Neuron (in vitro differentiated cells): ENCODE data around the gene GAL3ST2.
"Not testable (repeated sequence)": the region's sequence is repeated elsewhere in the genome, so short reads cannot be mapped to it uniquely, and the experiment has no call there.

Experiments used
- H2AFZ ChIP-seq: one replicate; pipeline ENCODE4 v1.6.1; 2013; ENCODE audit warnings: low read depth, mild to moderate bottlenecking, inconsistent platforms, low read length, moderate library complexity
- H3K27me3 ChIP-seq: one replicate; pipeline ENCODE4 v1.6.1; 2013; ENCODE audit warnings: low read length; ENCODE audit not compliant: insufficient read depth
- H3K36me3 ChIP-seq: one replicate; pipeline ENCODE4 v1.6.1; 2013; ENCODE audit warnings: low read length; ENCODE audit not compliant: insufficient read depth
- H3K4me1 ChIP-seq: one replicate; pipeline ENCODE4 v1.6.1; 2013; ENCODE audit warnings: low read length; ENCODE audit not compliant: insufficient read depth
- H3K4me3 ChIP-seq: 2 replicates; pipeline ENCODE4 v1.5.1; 2013; ENCODE audit warnings: mild to moderate bottlenecking, low read length, moderate library complexity
- H3K9me3 ChIP-seq: one replicate; pipeline ENCODE4 v1.6.1; 2013; ENCODE audit warnings: low read length

The GAL3ST2 gene

GRCh38 chr2:241739651-241740050 is 37.0 kb upstream of the GAL3ST2 start:
- Histone ChIP-seq H3K36me3 (peaks cover 15% of the 10 kb centered on the region), H2AFZ (no peak overlapping the region), H3K4me1 (no peaks in the 10 kb centered on the region), H3K27me3 (no peaks in the 10 kb centered on the region), H3K9me3 (peaks cover 3% of the 10 kb centered on the region), H3K4me3 (no peak overlapping the region)

DNA sequence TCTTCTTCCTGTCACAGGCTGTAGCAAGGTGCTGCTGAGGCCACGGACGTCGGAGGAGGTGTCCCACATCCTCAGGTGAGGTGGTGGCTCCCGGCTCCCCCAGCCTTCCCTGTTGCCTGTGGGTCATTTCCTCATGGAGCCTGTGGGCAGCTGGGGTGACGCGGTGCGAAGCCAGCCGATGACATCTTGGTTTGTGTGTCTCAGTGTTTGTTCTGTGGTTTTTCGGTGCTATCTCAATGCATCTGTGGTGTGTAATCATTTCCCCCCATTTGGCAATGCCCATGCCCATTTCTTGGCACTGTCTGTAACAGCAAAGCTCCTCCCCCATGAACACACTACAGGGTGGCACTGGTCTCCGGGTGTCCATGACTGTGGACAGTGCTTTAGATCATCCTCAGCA is 35.6 kb upstream of the GAL3ST2 start:
- Histone ChIP-seq H3K27me3 (no peaks in the 10 kb centered on the region), H3K36me3 (peaks cover 22% of the 10 kb centered on the region), H3K4me1 (no peaks in the 10 kb centered on the region), H3K4me3 (no peak overlapping the region), H2AFZ (no peak overlapping the region), H3K9me3 (peaks cover 13% of the 10 kb centered on the region)

DNA sequence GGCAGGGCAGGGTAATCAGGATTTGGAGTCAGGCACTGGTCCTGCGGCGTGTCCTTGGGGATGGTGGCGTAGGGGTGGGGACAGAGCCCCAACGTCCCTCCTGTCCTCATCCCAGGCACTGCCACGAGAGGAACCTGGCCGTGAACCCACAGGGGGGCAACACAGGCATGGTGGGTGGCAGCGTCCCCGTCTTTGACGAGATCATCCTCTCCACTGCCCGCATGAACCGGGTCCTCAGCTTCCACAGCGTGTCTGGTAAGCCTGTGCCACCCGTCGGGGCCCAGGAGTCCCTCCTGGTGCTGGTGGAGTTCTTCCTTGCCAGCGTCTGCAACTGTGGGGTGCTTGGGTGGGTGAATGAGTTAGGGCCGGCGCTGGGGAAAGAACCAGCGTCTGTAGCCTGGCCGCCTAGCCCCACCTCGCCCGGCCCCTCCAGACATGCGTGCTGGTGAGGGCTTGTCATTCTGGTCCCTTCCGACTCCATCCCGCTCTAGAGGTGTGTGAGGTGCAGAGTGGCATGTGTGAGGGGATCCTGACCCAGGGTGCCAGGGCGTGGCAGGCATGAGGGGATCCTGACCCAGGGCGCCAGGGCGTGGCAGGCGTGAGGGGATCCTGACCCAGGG is 34.2 kb upstream of the GAL3ST2 start:
- Histone ChIP-seq H3K4me1 (no peaks in the 10 kb centered on the region), H3K4me3 (no peak overlapping the region), H3K27me3 (no peaks in the 10 kb centered on the region)

DNA sequence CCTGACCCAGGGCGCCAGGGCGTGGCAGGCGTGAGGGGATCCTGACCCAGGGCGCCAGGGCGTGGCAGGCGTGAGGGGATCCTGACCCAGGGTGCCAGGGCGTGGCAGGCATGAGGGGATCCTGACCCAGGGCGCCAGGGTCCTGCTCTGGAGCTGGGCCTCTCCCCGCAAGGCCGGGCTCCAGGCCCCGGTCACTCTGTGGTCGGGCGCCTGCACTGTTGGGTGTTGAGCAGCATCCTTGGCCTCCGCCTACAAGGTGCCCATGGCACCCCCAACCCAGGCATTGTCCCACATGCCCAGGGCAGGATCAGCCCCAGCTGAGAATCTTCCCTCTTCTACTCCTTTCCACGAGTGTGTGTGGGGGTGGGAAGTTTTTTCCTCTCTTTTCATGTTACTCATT is 33.6 kb upstream of the GAL3ST2 start:
- H2AFZ ChIP-seq, H3K4me1 ChIP-seq, H3K27me3 ChIP-seq, H3K4me3 ChIP-seq: not testable (repeated sequence)
- H3K9me3 ChIP-seq, result peaks cover 13% of the 10 kb centered on the region
- H3K36me3 ChIP-seq, result peaks cover 22% of the 10 kb centered on the region

More for the DNA sequence above, 34.2 kb upstream of the GAL3ST2 start:
- H3K36me3 ChIP-seq, result peaks cover 22% of the 10 kb centered on the region
- peaks cover 13% of the 10 kb centered on the region for H3K9me3 ChIP-seq
- H2AFZ ChIP-seq, result no peak overlapping the region

DNA sequence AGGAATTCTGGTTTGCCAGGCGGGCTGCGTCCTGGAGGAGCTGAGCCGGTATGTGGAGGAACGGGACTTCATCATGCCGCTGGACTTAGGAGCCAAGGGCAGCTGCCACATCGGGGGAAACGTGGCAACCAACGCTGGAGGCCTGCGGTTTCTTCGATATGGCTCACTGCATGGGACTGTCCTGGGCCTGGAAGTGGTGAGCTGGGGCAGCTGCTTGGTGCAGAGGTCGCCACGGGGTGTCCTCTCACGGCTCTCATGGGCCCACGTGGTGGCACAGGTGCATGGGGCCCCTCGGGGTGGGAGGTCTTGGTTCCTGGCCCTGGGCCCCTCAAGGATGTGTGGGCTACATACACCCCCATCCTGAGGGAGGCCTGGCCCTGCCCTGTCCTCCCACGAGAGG is 33.0 kb upstream of the GAL3ST2 start:
- H3K27me3 ChIP-seq, result no peaks in the 10 kb centered on the region

DNA sequence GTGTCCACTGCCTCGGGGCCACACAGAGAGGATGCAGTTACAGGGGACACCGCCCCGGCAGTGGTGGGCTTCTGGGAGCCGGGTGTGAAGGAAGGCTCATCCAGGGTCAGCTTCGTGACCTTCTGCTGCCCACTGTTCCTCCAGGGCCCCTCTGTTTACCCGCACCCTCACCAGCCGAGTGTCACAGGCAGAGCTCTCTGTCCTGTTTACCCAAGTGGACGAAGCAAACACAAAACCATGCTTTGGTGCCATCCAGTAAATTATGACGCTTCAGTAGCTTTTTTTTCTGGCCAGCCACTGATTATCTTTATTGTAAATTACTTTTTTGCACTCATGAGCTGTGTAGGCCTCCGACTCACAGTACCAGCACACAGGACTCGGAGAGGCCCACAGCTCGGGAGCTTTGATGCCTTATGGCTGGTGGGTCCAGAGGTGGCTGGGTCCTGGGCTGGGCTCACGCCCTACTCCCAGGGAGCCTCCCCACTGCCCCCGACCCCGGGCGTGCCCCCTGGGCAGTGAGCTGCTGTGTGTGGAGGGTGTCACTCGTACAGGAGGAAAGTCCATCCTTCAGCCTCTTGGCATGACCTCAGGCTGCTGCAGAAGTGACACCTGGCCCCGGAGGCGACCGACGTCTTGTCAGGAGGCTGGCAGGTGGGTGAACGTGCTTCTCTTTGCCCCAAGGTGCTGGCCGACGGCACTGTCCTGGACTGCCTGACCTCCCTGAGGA is 32.4 kb upstream of the GAL3ST2 start:
- H2AFZ ChIP-seq, result no peak overlapping the region
- H3K27me3 ChIP-seq, result no peaks in the 10 kb centered on the region
- H3K4me3 ChIP-seq, result no peak overlapping the region
- H3K4me1 ChIP-seq, result no peaks in the 10 kb centered on the region
- peaks cover 27% of the 10 kb centered on the region for H3K36me3 ChIP-seq
- peaks cover 13% of the 10 kb centered on the region for H3K9me3 ChIP-seq

More for the DNA sequence above, 33.0 kb upstream of the GAL3ST2 start:
- H3K4me1 ChIP-seq, result no peaks in the 10 kb centered on the region
- H3K9me3 ChIP-seq, result peaks cover 13% of the 10 kb centered on the region
- H3K4me3 ChIP-seq, result no peak overlapping the region
- peaks cover 22% of the 10 kb centered on the region for H3K36me3 ChIP-seq
- no peak overlapping the region for H2AFZ ChIP-seq

DNA sequence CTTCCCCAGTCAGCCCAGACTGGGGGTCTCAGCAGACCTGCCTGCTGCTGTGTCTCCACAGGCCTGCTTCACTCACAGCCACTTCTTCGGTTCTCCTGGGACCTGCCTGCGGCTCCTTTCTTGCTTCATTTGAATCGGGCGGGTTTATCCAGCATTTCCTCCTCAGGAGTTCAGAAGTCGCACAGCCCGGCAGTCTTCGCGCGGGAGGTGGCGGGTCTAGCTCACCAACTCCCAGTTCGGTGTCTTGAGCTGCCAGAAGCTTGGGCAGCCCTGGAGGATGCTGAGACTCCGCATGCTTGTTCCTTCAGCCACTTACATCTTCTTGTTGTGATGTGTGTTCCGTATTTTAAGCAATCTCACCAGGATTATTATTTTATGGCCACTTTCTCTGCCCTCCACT is 31.3 kb upstream of the GAL3ST2 start:
- H2AFZ ChIP-seq, result no peak overlapping the region
- no peaks in the 10 kb centered on the region for H3K27me3 ChIP-seq
- H3K4me1 ChIP-seq, result no peaks in the 10 kb centered on the region
- peaks cover 32% of the 10 kb centered on the region for H3K36me3 ChIP-seq
- H3K4me3 ChIP-seq, result no peak overlapping the region
- H3K9me3 ChIP-seq, result peaks cover 13% of the 10 kb centered on the region

DNA sequence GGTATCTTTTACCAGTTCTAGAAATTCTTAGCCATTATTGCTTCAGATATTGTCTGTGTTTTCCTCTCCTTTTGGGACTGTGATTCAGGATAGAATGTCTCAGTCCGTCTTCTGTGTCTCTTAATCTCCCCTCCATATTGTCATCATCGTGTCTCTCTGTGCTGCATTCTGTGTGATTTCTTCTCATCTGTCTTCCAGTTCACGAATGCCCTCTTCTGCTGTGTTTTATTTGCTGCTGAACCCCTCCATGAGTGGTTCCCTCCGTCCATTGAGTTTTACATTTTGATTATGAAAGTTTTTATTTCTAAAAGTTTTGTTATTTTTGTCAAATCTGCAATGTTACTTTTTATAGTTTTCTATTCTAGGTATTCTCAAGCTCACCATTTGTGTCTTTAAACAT is 30.5 kb upstream of the GAL3ST2 start:
- Histone ChIP-seq H3K4me1 (no peaks in the 10 kb centered on the region), H2AFZ (no peak overlapping the region), H3K9me3 (peaks cover 13% of the 10 kb centered on the region), H3K27me3 (no peaks in the 10 kb centered on the region), H3K36me3 (peaks cover 35% of the 10 kb centered on the region), H3K4me3 (no peak overlapping the region)

DNA sequence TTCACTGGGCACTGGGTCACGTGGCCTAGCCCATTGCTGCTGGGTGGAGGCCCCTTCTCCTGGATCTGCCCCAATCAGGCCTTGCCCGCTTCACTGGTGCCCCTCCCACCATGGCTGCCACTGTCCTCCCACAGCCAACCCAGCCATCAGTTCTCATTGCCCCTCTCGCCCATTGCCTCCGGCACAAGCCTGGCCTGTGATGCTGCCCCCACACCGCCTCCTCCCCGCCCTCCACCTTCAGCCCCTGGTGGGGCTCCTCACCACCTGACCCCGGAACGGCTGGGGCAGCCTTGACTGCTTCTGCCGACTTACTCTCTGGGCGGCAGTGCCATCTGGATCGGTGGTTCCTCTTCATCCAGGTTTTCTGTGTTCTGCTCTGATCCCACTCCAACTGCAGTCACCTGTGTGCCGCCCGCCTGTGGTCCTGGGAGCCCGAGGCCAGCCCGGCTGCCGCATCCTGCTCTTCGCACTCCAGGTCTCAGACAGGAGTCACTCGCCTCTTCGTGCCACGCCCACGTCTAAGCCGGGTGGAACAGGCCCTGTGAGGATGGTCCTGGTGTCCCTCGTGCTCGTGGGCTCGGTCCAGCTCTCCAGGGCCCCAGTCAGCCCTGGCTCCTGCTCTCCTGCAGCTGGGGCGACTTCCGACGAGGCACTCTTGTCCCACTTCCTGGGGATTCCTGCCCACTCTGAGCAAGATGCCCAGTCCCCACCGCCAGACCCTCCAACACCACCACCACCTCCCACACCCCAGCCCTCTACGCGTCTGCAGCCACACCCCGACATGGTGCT is 28.0 kb upstream of the GAL3ST2 start:
- Histone ChIP-seq H3K9me3 (peaks cover 13% of the 10 kb centered on the region), H3K4me3 (no peak overlapping the region), H3K27me3 (no peaks in the 10 kb centered on the region), H3K36me3 (peaks cover 38% of the 10 kb centered on the region), H3K4me1 (no peaks in the 10 kb centered on the region), H2AFZ (no peak overlapping the region)

DNA sequence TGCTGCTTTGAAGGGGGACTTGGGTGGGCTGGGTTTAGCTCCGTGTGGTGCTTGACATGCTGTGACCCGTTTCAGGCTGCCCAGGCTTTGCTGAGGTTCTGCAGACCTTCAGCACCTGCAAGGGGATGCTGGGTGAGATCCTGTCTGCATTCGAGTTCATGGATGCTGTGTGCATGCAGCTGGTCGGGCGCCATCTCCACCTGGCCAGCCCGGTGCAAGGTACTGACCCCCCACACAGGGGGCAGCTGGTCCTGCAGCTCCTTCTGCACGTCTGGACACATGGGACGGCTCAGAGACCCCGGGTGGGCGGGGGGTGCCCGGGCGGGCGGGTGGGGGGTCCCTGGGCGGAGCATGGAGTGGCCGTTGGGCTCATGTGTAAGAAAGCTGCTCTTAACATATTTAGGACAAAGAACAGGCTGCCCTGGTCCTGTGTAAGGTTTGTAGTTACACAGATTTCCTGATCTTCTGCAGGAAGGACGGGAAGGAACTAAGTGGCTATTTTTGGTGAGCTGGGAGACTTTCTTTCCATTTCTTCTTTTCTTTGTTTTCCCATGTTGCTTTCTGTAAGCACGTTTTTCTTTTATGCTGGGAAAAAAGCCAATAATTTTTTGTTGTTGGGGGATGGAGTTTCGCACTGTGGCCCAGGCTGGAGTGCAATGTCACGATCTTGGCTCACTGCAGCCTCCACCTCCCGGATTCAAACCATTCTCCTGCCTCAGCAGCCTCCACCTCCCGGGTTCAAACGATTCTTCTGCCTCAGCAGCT is 26.4 kb upstream of the GAL3ST2 start:
- Histone ChIP-seq H3K4me1 (no peaks in the 10 kb centered on the region), H3K4me3 (no peak overlapping the region), H3K9me3 (peaks cover 5% of the 10 kb centered on the region), H3K27me3 (no peaks in the 10 kb centered on the region), H3K36me3 (peaks cover 30% of the 10 kb centered on the region), H2AFZ (no peak overlapping the region)

DNA sequence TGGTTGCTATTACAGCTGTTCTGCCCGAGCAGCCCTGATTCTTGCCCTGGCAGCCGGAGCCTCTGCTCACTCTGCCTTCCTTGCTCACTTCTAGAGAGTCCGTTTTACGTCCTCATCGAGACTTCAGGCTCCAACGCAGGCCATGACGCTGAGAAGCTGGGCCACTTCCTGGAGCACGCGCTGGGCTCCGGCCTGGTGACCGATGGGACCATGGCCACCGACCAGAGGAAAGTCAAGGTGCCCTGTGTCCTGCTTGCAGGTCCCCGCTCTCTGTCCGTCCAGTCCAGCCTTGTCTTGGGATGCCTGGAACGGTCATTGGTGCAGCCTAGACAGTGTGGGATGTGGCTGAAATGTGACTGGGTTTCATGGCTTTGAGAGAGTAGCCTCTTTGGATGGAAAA is 25.5 kb upstream of the GAL3ST2 start:
- no peak overlapping the region for H2AFZ ChIP-seq
- peaks cover 35% of the 10 kb centered on the region for H3K36me3 ChIP-seq
- no peaks in the 10 kb centered on the region for H3K4me1 ChIP-seq
- H3K27me3 ChIP-seq, result no peaks in the 10 kb centered on the region
- no peaks in the 10 kb centered on the region for H3K9me3 ChIP-seq
- no peak overlapping the region for H3K4me3 ChIP-seq

DNA sequence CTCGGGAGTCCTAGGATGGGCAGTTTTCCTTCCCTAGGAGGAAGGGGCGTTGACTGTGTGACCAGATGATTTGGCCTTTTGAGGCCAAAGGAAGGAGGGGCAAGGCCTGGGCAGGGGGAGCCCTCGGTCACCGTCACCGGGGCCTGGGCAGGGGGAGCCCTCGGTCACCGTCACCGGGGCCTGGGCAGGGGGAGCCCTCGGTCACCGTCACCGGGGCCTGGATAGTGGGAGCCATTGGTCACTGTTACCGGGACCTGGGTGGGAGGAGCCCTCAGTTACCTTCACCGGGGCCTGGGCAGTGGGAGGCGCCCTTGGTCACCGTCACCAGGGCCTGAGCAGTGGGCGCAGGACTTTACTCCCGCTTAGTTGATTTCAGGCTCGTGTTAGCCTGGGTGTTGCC is 24.8 kb upstream of the GAL3ST2 start:
- peaks cover 37% of the 10 kb centered on the region for H3K36me3 ChIP-seq

GRCh38 chr2:241752253-241752652 is 24.4 kb upstream of the GAL3ST2 start:
- peaks cover 40% of the 10 kb centered on the region for H3K36me3 ChIP-seq
- no peak overlapping the region for H2AFZ ChIP-seq
- H3K4me1 ChIP-seq, result no peaks in the 10 kb centered on the region
- H3K4me3 ChIP-seq, result no peak overlapping the region
- no peaks in the 10 kb centered on the region for H3K9me3 ChIP-seq
- H3K27me3 ChIP-seq, result no peaks in the 10 kb centered on the region

More for the DNA sequence above, 24.8 kb upstream of the GAL3ST2 start:
- Histone ChIP-seq H2AFZ (no peak overlapping the region), H3K9me3 (no peaks in the 10 kb centered on the region), H3K4me1 (no peaks in the 10 kb centered on the region), H3K27me3 (no peaks in the 10 kb centered on the region), H3K4me3 (no peak overlapping the region)
